CD4-positive, alpha-beta T cell treated with Interleukin-10 for 1 hour (primary cell): Measurements from ENCODE around the gene SMIM17.
"Not testable (repeated sequence)": the region's sequence is repeated elsewhere in the genome, so short reads cannot be mapped to it uniquely, and the experiment has no call there.

ENCODE experiments used
- DNase-seq: peaks from one replicate; pipeline ENCODE4 v3.0.0-alpha.2; 2020

The SMIM17 gene

DNA sequence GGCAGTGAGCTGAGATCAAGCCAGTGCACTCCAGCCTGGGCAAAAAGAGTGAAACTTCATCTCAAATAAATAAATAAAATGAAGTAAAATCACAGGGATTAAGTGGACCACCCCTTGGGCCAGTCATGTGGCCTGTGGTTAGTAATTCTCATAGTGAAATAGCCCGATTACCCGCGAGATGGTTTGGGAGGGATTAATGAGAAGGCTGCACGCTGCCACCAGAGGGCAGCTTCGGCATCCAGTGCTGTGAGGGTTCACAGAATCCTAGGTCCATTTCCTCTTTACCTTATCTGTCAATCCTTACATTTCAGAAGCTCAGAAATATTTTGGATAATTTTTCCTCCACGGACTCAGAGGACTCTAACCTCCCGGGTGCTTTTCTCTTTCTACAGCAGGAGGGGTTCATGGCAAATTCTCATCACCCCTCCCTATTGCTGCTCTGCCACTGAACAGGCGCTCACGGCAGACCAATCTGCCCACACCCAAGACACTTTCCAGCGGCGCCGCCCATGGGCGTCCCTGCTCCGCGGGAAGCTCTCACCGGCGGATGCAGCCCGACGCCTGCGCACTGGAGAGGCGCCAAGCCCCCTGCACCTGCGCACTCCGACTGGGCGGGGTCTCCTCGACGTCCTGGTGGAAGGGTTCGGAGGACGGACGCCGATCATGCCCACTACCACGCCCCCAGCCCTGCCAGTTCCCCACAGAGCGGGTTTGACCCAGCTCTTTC is 17.6 kb downstream of the SMIM17 start:
- no peak for DNase-seq

DNA sequence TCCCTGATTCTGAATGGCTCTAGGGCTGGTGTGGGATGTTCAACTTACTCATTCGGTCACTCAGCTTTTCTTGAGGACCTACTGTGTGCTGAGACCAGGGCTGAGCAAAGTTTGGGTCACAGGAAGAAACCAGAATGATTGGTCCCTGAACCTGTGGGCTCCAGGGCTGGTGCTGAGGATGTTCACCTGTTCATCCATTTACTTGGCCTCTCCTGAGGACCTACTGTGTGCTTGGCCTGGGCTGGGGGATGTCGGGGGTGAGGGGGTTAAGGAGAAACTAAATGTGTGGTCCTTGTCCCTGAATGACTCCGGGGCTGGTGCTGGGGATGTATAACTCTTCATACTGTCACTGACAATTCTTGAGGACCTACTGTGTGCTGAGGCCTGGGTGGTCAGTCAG is 18.3 kb downstream of the SMIM17 start:
- DNase-seq = no peak

DNA sequence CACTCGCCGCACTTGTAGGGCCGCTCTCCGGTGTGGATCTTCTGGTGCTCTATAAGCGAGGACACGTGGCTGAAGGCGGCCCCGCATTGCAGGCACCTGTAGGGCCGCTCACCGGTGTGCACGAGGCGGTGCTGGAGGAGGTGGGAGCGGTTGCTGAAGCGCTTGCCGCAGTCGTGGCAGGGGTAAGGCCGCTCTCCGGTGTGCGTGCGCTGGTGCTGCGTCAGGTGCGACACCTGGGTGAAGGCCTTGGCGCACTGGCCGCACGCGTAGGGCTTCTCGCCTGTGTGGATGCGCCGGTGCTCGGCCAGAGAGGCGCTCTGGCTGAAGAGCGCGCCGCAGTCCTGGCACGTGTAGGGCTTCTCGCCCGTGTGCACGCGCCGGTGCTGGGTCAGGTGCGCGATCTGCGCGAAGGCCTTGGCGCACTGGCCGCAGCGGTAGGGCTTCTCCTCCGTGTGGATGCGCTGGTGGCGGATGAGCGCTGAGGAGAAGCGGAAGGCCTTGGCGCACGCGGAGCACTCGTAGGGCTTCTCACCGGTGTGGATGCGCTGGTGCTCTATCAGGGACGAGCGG is 21.1 kb downstream of the SMIM17 start:
- DNase-seq = no peak

DNA sequence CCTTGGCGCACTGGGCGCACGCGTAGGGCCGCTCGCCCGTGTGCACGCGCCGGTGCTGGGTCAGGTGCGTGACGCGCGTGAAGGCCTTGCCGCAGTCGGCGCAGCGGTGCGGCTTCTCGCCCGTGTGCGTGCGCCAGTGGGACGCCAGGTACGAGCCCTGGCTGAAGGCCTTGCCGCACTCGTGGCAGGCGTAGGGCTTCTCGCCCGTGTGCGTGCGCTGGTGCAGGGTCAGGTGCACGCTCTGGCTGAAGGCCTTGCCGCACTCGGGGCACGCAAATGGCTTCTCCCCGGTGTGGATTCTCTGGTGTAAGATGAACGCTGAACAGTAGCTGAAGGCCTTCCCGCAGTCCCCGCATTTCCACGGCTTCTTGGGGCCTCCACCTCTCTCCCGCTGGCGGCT is 21.6 kb downstream of the SMIM17 start:
- DNase-seq = no peak

DNA sequence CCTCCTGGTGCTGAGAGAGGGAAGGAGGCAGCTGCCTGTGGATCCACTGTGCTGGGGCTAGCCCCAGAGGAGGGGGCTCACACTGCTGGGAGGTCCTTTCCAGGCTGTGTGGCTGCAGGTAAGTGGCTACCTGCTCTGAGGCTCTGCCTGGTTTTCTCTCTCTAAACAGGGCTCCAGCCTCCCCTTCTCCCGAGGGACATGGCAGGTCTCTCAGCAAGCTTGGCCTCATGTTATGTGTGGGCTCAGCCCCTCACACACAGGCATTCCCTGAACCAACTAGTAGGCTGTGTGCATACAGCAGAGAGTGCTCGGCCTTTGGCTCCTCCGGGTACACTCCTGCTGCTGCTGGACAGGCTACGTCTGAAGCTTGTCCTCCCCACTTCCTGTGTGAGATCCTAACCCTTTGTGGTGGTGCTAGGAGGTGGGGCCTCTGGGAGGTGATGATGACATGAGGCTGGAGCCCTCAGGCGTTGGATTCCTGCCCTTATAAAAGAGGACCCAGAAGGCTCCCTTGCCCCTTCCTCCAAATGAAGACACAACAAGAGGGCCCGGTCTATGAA is 24.4 kb downstream of the SMIM17 start:
- DNase-seq = no peak

DNA sequence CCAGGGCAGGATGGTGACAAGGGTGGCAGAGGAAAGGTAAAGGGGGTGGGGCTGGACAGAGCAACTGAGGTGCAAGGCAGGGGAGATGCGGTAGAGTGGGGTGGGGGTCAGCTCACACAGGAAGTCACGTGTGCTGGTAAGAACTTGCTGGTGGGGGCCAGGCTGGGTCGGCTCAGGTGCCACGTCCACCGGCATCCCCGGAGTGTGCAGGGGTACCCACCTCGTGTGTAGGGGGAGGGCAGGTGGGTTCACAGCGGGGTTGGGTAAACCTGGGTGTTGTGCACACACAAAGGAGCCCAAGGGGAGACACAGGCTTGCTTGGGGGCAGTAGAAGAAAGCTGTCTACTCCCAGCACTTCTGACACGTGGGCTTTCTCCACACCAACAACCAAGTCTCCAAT is 25.7 kb downstream of the SMIM17 start:
- no peak for DNase-seq

DNA sequence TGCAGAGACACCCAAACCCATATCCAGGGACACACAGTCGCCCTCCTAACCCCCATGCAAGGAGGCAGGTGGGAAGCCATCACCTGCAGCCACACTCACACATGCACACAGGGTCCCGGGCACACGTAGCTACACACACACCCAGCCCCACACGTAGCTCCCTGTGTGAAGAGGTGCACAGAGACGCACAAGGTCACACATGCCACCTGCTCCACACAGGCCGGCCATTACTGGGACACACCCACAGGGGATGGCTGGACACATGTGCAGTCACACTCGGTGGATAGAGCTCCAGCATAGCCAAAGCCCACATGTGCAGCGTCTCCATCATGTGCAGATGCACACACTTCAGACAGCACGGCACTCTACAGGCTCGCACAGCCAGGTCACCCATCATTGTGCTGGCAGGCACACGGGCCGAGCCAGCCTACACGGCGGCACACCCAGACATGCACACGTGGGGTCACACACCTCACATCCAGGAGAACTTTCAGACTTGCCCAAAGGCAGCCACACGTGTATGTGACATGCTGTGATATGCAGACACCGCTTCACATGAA is 27.5 kb downstream of the SMIM17 start:
- DNase-seq = no peak

DNA sequence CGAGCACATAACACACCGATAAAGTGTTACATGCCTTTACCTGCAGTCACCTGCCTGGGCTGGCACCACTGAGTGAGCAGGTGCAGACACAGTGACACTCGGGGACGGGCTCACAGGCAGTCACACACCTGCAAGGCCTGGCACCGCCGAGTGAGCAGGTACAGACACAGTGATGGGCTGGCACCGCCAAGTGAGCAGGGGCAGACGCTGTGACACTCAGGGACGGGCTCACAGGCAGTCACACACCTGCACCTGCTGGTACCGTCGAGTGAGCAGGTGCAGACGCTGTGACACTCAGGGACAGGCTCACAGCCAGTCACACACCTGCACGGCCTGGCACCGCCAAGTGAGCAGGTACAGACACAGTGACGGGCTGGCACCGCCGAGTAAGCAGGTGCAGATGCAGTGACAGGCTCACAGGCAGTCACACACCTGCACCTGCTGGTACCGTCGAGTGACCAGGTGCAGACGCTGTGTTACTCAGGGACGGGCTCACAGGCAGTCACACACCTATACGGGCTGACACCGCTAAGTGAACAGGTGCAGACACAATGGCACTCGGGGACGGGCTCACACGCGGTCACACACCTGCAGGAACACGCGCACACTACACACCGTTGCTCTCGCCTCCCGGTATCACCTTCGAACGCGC is 28.1 kb downstream of the SMIM17 start:
- no peak for DNase-seq

DNA sequence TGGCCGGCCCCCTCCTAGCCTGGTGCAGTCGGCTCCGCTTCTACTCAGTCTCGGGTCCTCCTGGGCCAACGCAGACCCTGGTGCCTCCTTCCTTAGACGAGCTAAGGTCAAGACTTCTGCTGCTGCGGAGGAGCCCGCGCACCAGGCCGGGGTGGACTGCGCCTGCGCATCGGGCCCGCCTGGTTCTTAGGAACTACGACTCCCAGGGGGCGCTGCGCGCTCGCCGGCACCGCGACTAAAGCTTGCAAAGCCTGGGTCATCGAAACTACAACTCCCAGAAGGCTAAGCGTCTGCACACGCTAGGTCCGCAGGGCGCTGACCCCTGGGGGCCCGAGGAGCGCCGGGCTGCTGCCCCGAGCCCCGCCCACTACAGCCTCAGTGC is 28.6 kb downstream of the SMIM17 start, which contains the start of gene ZNF835:
ZNF835 (minus strand) TSS at position 145 of the 382 bp plus-strand sequence. CDS start 6,559 bp downstream, outside the sequence.
- DNase-seq = peak; percentile 86

DNA sequence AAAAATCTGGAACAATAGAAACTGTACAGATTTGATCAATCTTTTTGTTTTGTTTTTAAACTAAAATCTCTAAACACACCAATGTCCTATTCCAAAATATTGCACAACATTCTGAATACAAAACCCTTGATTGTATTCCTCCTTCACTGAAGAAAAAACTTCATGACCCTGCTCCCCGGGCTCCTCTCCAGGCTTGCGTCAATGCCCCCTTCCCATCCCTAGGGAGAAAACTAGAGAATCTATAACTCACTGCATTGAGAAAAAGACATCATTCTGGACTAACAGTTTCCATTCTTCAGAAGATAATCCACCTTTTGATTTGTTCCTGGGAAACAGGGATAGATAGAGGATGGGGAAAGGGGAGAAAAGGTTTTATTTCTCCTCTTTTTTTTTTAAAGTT is 29.7 kb downstream of the SMIM17 start:
- DNase-seq = not testable (repeated sequence)

DNA sequence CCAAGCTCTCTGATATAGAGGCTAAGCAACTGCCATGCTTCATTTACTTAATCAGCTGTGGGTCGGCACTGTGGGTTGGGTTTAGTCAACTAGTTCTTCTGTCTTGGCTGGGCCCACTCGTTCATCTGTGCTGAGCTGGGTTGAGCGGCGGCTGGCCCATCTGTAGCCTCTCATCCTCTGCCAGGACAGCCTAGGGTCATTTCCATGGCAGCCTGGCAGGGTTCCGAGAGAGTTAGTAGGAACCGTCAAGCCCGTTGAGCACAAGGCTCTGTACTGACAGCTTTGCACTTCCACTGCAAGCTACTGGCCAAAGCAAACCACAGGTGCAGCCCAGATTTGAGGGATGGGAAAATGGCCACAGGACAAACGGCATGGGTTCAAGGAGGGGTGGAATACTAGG is 35.2 kb downstream of the SMIM17 start:
- no peak for DNase-seq

DNA sequence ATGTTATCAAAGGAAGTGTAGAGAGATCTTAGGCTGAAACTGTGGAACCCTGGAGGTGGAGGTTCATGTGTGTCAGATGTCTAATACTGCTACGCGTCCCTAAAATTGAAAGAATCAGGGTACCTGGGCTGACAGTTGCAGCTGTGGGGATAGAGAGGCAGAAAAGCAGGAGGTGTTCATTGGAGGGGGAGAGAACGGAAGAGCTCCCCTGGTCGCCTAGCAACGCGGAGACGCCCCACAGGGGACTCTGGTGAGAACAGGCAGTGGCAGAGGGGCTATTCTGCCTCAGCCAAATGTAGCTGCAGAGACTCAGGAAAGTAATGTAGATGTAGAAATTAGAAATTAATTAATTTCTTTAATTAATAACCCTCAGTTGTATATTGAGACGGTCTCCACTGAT is 38.7 kb downstream of the SMIM17 start:
- DNase-seq = no peak

DNA sequence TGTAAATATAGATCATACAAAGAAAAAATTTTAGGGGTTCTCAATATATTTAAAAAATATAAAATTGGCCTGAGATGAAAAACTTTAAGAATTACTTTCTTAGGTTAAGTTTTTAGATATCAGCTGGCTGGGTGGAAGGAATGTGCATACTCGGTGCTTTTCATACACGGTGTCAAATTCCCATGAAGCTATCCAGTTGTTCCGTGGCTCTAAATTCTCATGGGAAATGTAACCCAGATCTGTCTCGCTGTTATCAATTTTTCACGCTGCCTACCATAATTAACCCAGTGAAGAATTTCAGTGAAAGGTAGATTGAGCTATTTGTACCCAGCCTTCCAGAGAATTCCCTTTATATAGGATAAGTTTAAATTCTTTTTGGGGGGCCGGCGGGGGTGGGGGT is 40.2 kb downstream of the SMIM17 start:
- no peak for DNase-seq

DNA sequence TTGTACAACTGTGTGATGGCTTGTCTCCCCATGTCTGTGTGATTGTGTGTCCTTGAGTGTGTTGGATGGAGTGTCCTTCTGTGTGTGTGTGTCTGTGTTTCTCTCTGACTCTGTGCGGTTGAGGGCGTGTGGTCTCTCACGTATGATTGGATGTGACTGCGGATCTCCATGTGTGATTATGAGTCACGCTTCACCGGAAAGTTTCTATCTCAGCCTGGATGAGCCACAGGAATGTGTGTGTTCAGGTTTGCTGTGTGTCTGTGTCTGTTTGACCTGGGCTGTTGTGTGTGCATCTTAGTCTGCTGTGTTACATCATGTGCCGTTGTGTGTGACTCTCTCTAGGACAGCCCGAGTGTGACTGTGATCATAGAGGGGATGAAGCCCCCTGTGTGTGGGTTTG is 44.1 kb downstream of the SMIM17 start:
- DNase-seq = no peak

DNA sequence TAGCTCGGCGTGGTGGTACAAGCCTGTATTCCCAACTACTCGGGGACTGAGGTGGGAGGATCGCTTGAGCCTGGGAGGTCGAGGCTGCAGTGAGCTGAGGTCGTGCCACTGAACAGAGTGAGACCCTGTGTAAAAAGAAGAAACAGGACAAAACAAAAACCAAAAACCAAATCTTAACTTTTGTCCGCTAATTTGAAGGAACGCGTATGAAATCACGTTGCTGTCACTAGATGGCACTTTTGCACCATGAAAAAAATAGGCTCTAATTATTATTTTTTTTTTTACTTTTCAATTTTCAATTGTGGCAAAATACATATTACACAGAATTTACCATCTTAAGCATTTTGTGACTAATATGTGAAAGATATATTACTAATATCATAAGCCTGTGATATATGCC is 46.2 kb downstream of the SMIM17 start:
- no peak for DNase-seq

DNA sequence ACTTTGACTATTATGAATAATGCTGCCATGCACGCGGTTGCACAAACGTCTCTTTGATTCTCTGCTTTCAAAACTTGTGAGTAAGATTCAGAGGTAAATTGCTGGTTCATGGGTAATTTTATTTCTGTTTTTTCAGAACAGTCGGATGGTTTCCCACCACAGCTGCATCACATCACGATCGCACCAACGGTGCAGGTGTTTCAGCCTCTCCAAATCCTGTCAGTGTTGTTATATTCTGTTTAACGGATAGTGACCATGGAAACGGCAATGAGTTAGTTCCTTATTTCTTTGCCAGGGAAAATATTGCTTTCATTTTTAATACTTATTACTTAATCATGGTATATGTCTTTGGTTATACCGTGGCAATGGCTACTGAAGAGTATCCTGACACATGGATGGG is 47.7 kb downstream of the SMIM17 start:
- DNase-seq = no peak

DNA sequence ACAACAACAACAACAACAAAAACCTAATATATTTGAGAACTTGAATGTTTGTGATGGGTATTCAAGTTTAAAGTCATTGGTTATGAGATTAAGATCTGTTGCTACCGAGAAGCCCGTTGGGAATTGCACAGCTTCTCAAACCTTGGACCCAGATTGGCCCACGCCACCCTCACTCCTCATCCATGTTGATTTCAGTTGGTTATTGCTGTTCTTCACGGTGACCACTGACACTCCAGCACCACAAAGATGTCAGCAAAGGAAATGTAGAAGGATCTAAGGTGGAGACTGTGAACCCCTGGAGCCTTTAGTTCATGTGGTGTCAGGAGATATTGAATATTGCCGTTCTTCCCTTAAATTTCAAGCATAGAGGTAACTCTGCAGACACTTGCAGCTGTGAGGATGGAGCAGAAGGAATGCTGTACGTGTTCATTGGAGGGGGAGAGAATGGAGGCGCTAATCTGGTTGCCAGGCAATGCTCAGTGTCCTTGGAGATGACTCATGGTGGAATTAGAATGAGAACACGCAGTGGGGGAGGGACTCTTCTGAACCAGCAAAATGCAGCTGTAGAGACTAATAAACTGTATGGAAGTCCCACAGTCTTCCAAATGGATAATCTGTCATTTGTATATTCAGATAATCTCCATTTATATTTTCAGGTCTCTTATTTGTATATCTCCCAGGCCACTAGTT is 49.4 kb downstream of the SMIM17 start:
- DNase-seq = no peak

DNA sequence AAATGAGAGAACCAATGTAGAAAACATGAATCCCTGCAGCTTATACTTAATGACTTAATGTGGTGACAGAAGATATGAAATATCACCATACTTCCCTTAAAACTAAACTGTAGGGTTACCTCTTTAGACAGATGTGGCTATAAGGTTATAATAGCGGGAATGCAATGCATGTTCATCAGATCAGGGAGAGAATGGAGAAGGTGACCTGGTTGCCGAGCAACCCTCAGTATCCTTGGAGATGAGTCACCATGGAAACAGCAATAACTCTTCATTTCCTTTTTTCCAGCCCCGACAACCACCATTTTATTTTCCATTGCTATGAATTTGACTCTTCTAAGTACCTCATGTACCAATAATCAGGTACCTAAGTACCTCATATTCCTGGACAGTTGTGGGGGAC is 56.6 kb downstream of the SMIM17 start:
- no peak for DNase-seq

DNA sequence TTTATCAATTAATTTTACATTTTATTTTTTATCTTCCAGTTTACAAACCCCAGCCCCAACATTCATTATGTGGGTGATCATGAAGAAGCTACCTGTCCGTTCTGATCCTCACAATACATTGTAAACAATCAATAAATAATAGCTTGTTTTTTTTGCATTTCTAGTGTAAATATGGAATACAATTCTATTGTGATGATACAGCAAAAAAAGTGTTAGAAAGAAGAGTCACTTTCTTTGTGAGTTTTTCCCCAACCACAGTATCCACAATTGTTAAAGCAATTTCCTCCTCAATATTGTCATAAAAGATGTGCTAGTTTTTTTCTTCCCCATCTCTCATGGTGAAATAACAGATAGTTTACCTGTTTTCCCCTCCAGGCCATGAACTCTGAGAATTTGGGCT is 58.9 kb downstream of the SMIM17 start:
- DNase-seq = no peak

DNA sequence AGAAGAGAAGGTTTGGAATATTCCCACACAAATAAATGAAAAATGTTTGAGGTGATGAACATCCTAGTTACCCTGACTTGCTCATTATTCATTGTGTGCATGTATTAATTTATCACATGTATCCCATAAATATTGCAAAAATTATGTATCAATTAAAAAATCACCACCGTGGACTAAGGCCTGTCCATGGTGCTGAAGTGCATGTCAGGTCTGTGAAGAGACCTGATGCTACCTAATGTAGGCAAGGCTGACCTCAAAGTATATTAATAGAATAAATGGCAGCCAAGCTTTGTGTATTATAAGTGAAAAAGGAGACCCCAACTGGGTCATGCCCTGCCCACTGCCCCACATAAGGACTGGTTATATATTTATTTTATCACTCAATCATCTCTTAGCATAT is 63.0 kb downstream of the SMIM17 start:
- no peak for DNase-seq
